K562 (cell line): ENCODE data around the gene MSANTD1. TPM values are rescaled to one million over a fixed set of nuclear protein-coding genes. Genes with fewer than 3 reads are reported as not detected.

Experiments
- ATAC-seq: fragments of 200-7000 bp; cut with Tn5 transposase; 3 replicates; pipeline ENCODE4 v1.9.1; 2020; ENCODE audit warnings: moderate library complexity
- BruUV-seq: library from RNA; stranded (reverse); fragments of 400-500 nt; replicated peaks from 2 replicates; lab custom pipeline; 2021; lab: Mats Ljungman, UMichigan
- CTCF ChIA-PET: fragments of 300-600 bp; formaldehyde crosslinking; extraction: SDS; loops from one replicate; lab custom pipeline; 2021; ENCODE audit warnings: low intra/inter-chr PET ratio; lab: Yijun Ruan, JAX
- POLR2A ChIA-PET: fragments of 300-600, 350-650 bp; sonication (Branson Sonifier 250); formaldehyde crosslinking; extraction: SDS; loops from one replicate; lab custom pipeline; 2021; ENCODE audit warnings: antibody characterized with exemption, inconsistent platforms; lab: Yijun Ruan, JAX
- DNase-seq, 4 experiments: peaks; one replicate each; pipeline versions ENCODE4 v3.0.0 to v3.0.0-alpha.2; 2011 to 2018; ENCODE audit warnings: low spot score in 3 of 4, mixed read lengths in 3 of 4; ENCODE audit errors: extremely low read depth in 1 of 4
- FAIRE-seq: peaks from 2 replicates; lab custom pipeline; 2011; peaks lifted over from hg19 to GRCh38; lab: Jason Lieb, UNC
- H2AFZ ChIP-seq: 2 replicates; pipeline ENCODE4 v1.6.0; 2011; ENCODE audit warnings: low read depth, low read length, control low read depth, inconsistent platforms
- H3K27ac ChIP-seq: fragments of 200-600 bp; 3 replicates; pipeline ENCODE4 v1.8.0; 2011; ENCODE audit warnings: low read depth, mild to moderate bottlenecking, control low read depth, inconsistent platforms, low read length, moderate library complexity, mixed read lengths; ENCODE audit errors: extremely low read depth
- H3K27me3 ChIP-seq, 2 experiments: fragments of 300-600 bp in 1 of 2; 2 replicates in 1 of 2; 3 replicates in 1 of 2; pipeline versions ENCODE4 v1.6.0 to v1.8.0; 2011; ENCODE audit warnings: inconsistent platforms in 2 of 2, low read length in 2 of 2, mild to moderate bottlenecking in 1 of 2, mixed read lengths in 1 of 2, moderate library complexity in 1 of 2; ENCODE audit not compliant: control insufficient read depth in 2 of 2, insufficient read depth in 2 of 2
- H3K36me3 ChIP-seq: fragments of 300-600 bp; 3 replicates; pipeline ENCODE4 v1.8.0; 2011; ENCODE audit warnings: mild to moderate bottlenecking, low read length, inconsistent platforms; ENCODE audit not compliant: control insufficient read depth, insufficient read depth
- H3K4me1 ChIP-seq, 2 experiments: fragments of 200-600 bp in 1 of 2; replicated peaks in 1 of 2; 2 replicates in 1 of 2; 3 replicates in 1 of 2; pipeline versions ENCODE4 v1.5.1 to v1.8.0; 2011; ENCODE audit warnings: inconsistent platforms in 2 of 2, low read length in 2 of 2, mild to moderate bottlenecking in 1 of 2, mixed read lengths in 1 of 2, moderate library complexity in 1 of 2; ENCODE audit not compliant: control insufficient read depth in 2 of 2, insufficient read depth in 2 of 2
- H3K4me2 ChIP-seq: 2 replicates; pipeline ENCODE4 v1.6.1; 2011; ENCODE audit warnings: low read length, control low read depth, inconsistent platforms, mixed read lengths; ENCODE audit not compliant: insufficient read depth
- H3K4me3 ChIP-seq: fragments of 200-600 bp; sonication (generic), shearing (Covaris generic); 2 replicates; pipeline ENCODE4 v1.5.1; 2016; ENCODE audit warnings: control low read depth, inconsistent platforms
- H3K79me2 ChIP-seq: fragments of 200-600 bp; 3 replicates; pipeline ENCODE4 v1.8.0; 2011; ENCODE audit warnings: low read length, inconsistent platforms; ENCODE audit not compliant: control insufficient read depth, insufficient read depth
- H3K9ac ChIP-seq, 2 experiments: 2 replicates each; pipeline versions ENCODE4 v1.6.0 to v1.6.1; 2011; ENCODE audit warnings: low read depth in 2 of 2, low read length in 2 of 2, control low read depth in 1 of 2, inconsistent platforms in 1 of 2, mild to moderate bottlenecking in 1 of 2, mixed read lengths in 1 of 2; ENCODE audit not compliant: insufficient read depth in 1 of 2
- H3K9me1 ChIP-seq: one replicate; pipeline ENCODE4 v1.6.0; 2011; ENCODE audit warnings: inconsistent platforms, mild to moderate bottlenecking, low read length, moderate library complexity; ENCODE audit not compliant: control insufficient read depth, insufficient read depth
- H3K9me3 ChIP-seq: replicated peaks from 2 replicates; pipeline ENCODE4 v1.5.1; 2011; ENCODE audit warnings: low read depth, low read length, inconsistent platforms; ENCODE audit not compliant: control insufficient read depth, insufficient read depth
- H4K20me1 ChIP-seq: replicated peaks from 2 replicates; pipeline ENCODE4 v1.6.1; 2011; ENCODE audit warnings: low read length, inconsistent platforms, mixed read lengths; ENCODE audit not compliant: control insufficient read depth, insufficient read depth
- CEBPB ChIP-seq: fragments of 450-650 bp; IDR thresholded peaks from 2 replicates; pipeline ENCODE4 v1.6.1; 2016; ENCODE audit warnings: missing genetic modification characterization, missing compliant biosample characterization
- HOXB6 ChIP-seq: fragments of 250-450 bp; sonication (Bioruptor Pico); IDR thresholded peaks from 2 replicates; pipeline ENCODE4 v1.5.1; 2022; ENCODE audit warnings: mild to moderate bottlenecking, borderline replicate concordance
- PHF8 ChIP-seq: fragments of 200-600 bp; sonication (generic); IDR thresholded peaks from 2 replicates; pipeline ENCODE4 v1.6.1; 2012; ENCODE audit warnings: mixed run types, mild to moderate bottlenecking, inconsistent platforms, low read length, moderate library complexity, borderline replicate concordance
- XRCC4 ChIP-seq: IDR thresholded peaks from one replicate; pipeline ENCODE4 v1.6.1; 2011; ENCODE audit not compliant: insufficient read depth, insufficient read length; ENCODE audit errors: extremely low read depth
- ZNF830 ChIP-seq: fragments of 250-450 bp; sonication (Bioruptor Pico); IDR thresholded peaks from 2 replicates; pipeline ENCODE4 v1.5.0; 2021; ENCODE audit warnings: mild to moderate bottlenecking
- WGBS: fragments of 100-300 bp; shearing (Covaris generic); methylation state at CpG from one replicate; pipeline ENCODE4 v1.1.6; 2016; ENCODE audit warnings: low coverage, mixed read lengths; ENCODE audit not compliant: insufficient coverage; ENCODE audit errors: missing lambda C conversion rate; 5-methylcytosine and 5-hydroxymethylcytosine counted together
- in situ Hi-C: fragments of 300-500 bp; cut with MboI; formaldehyde crosslinking; loops from 4 replicates; pipeline ENCODE4 v1.15.0; 2018; ENCODE audit warnings: inconsistent platforms, mixed read lengths
- intact Hi-C: fragments of 100-400 bp; cut with micrococcal nuclease; formaldehyde crosslinking; loops from 2 replicates; pipeline ENCODE4 v1.14.2; 2022
- polyA plus RNA-seq, 8 experiments: library from polyadenylated mRNA; depleted of rRNA in 4 of 8; stranded (reverse) in 5 of 8; unstranded in 3 of 8; fragments of >200 nt; fragmentation: Nextera tagmentation in 2 of 8; fragmentation: Illumina TruSeq in 1 of 8; extraction: Ambion mirVana in 2 of 8; extraction: Trizol in 1 of 8; gene quantifications; 2 replicates each; pipeline versions ENCODE4 v1.2.1 to v1.2.3, GENCODE V29; 2011 to 2014; ENCODE audit warnings: inconsistent platforms in 1 of 8, missing spikeins in 1 of 8
- total RNA-seq, 7 experiments: library from RNA; depleted of rRNA in 6 of 7; stranded (reverse); fragments of >200 nt in 6 of 7; fragmentation: Illumina TruSeq in 2 of 7; extraction: Trizol in 2 of 7; gene quantifications; 2 replicates each; pipeline versions ENCODE4 v1.2.1 to v1.2.3, GENCODE V29; 2011 to 2021; ENCODE audit warnings: low replicate concordance in 1 of 7
- TF ChIP-seq, protein P1 (sequence below): fragments of 250-450 bp; sonication (Bioruptor Pico); IDR thresholded peaks from 2 replicates; pipeline ENCODE4 v1.5.0; 2022; ENCODE audit warnings: mild to moderate bottlenecking
- TF ChIP-seq, protein P2 (sequence below): IDR thresholded peaks from 2 replicates; pipeline ENCODE4 v1.6.1; 2012; ENCODE audit warnings: low read depth, low read length, improper control_type of control experiment, borderline replicate concordance
- TF ChIP-seq, protein P3 (sequence below): IDR thresholded peaks from 3 replicates; pipeline ENCODE4 v1.6.1; 2011; ENCODE audit warnings: borderline replicate concordance, mild to moderate bottlenecking; ENCODE audit not compliant: insufficient read length, insufficient read depth
- TF ChIP-seq, protein P4 (sequence below): sonication (generic); formaldehyde crosslinking; IDR thresholded peaks from 2 replicates; pipeline ENCODE4 v1.8.0; 2023; ENCODE audit warnings: missing genetic modification reagents, mild to moderate bottlenecking, borderline replicate concordance

The MSANTD1 gene
- total and polyA plus RNA-seq, 9 of the 15 experiments (the other 6 are each of a cell fraction or from before 2014, with no cell fraction given), result 0.04 to 0.09 (median 0.07) TPM; not detected in 6

DNA sequence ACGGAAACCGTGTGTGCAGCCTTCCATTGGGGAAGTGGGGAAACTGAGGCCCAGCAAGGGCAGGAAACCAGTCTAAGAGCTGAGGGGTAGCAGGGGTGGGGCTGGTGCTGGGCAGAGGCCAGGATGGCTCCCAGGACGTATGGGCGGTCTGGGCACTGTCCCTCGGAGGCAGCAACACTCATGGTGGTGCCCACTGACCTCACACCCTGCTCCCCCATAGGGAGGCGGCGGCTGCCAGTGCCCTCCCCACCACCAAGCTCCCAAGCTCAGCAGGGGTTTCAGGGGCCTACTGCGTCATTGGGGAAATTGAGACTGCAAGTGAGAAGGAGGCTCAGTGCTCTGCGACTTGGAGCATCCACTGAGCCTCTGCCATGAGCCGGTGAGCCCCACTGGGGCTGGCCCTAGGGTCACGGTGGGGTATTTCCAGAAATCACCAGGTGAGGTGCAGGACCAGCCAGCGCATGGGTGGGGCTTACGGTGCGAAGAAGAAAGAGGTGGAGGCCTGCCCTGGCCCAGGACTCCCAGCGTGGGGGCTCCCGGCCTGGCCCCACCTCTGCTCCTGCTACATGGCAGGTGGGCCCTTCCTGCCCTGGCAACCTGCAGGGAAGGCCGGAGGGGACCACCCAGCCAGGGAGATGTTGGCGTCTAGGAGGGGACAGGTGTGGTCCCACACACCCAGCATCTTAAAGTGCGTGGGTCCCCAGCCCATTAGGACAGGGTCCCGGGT, 915 bp downstream of the MSANTD1 start:
- CTCF ChIA-PET, result no interaction called here
- no TSS peak for BruUV-seq
- Histone ChIP-seq H4K20me1 (peaks cover 8% of the 10 kb centered on the region), H3K4me3 (no peak overlapping the region), H3K27ac (no peak overlapping the region), H3K9me1 (no peaks in the 10 kb centered on the region), H3K4me2 (no peak overlapping the region), H3K36me3 (no peaks in the 10 kb centered on the region), H3K79me2 (no peaks in the 10 kb centered on the region), H3K9ac (no peak overlapping the region), H2AFZ (no peak overlapping the region), H3K9me3 (no peaks in the 10 kb centered on the region), H3K27me3 (peaks cover 3 to 23% of the 10 kb centered on the region in 2 experiments; a peak in 4 of 5 replicates), H3K4me1 (peaks cover 0 to 66% of the 10 kb centered on the region in 2 experiments; a peak in 2 of 5 replicates)
- intact Hi-C loops (no loop called here), in situ Hi-C loops (no loop called here)
- no peak for ATAC-seq
- POLR2A ChIA-PET, result interaction anchor here (0.8 to 1.3 kb wide), 2 partner anchors 10 to 14 kb away, joined by 3 to 4 read pairs; no protein-coding TSS in a partner anchor
- 47% methylated on average over 17 of the region's 20 CpGs for WGBS
- no peak for FAIRE-seq
- no peak for DNase-seq
- TF ChIP-seq CEBPB (tag) (no peak), HOXB6 (CRISPR knock-in tag) (no peak), XRCC4 (no peak), PHF8 (no peak), ZNF830 (no peak)
- TF ChIP-seq, protein P1, sequence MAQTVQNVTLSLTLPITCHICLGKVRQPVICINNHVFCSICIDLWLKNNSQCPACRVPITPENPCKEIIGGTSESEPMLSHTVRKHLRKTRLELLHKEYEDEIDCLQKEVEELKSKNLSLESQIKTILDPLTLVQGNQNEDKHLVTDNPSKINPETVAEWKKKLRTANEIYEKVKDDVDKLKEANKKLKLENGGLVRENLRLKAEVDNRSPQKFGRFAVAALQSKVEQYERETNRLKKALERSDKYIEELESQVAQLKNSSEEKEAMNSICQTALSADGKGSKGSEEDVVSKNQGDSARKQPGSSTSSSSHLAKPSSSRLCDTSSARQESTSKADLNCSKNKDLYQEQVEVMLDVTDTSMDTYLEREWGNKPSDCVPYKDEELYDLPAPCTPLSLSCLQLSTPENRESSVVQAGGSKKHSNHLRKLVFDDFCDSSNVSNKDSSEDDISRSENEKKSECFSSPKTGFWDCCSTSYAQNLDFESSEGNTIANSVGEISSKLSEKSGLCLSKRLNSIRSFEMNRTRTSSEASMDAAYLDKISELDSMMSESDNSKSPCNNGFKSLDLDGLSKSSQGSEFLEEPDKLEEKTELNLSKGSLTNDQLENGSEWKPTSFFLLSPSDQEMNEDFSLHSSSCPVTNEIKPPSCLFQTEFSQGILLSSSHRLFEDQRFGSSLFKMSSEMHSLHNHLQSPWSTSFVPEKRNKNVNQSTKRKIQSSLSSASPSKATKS (CRISPR knock-in tag), result no peak
- TF ChIP-seq, protein P2, sequence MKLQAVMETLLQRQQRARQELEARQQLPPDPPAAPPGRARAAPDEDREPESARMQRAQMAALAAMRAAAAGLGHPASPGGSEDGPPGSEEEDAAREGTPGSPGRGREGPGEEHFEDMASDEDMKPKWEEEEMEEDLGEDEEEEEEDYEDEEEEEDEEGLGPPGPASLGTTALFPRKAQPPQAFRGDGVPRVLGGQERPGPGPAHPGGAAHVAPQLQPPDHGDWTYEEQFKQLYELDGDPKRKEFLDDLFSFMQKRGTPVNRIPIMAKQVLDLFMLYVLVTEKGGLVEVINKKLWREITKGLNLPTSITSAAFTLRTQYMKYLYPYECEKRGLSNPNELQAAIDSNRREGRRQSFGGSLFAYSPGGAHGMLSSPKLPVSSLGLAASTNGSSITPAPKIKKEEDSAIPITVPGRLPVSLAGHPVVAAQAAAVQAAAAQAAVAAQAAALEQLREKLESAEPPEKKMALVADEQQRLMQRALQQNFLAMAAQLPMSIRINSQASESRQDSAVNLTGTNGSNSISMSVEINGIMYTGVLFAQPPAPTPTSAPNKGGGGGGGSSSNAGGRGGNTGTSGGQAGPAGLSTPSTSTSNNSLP, result no peak
- TF ChIP-seq, protein P3, sequence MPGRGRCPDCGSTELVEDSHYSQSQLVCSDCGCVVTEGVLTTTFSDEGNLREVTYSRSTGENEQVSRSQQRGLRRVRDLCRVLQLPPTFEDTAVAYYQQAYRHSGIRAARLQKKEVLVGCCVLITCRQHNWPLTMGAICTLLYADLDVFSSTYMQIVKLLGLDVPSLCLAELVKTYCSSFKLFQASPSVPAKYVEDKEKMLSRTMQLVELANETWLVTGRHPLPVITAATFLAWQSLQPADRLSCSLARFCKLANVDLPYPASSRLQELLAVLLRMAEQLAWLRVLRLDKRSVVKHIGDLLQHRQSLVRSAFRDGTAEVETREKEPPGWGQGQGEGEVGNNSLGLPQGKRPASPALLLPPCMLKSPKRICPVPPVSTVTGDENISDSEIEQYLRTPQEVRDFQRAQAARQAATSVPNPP, result no peak
- TF ChIP-seq, protein P4, sequence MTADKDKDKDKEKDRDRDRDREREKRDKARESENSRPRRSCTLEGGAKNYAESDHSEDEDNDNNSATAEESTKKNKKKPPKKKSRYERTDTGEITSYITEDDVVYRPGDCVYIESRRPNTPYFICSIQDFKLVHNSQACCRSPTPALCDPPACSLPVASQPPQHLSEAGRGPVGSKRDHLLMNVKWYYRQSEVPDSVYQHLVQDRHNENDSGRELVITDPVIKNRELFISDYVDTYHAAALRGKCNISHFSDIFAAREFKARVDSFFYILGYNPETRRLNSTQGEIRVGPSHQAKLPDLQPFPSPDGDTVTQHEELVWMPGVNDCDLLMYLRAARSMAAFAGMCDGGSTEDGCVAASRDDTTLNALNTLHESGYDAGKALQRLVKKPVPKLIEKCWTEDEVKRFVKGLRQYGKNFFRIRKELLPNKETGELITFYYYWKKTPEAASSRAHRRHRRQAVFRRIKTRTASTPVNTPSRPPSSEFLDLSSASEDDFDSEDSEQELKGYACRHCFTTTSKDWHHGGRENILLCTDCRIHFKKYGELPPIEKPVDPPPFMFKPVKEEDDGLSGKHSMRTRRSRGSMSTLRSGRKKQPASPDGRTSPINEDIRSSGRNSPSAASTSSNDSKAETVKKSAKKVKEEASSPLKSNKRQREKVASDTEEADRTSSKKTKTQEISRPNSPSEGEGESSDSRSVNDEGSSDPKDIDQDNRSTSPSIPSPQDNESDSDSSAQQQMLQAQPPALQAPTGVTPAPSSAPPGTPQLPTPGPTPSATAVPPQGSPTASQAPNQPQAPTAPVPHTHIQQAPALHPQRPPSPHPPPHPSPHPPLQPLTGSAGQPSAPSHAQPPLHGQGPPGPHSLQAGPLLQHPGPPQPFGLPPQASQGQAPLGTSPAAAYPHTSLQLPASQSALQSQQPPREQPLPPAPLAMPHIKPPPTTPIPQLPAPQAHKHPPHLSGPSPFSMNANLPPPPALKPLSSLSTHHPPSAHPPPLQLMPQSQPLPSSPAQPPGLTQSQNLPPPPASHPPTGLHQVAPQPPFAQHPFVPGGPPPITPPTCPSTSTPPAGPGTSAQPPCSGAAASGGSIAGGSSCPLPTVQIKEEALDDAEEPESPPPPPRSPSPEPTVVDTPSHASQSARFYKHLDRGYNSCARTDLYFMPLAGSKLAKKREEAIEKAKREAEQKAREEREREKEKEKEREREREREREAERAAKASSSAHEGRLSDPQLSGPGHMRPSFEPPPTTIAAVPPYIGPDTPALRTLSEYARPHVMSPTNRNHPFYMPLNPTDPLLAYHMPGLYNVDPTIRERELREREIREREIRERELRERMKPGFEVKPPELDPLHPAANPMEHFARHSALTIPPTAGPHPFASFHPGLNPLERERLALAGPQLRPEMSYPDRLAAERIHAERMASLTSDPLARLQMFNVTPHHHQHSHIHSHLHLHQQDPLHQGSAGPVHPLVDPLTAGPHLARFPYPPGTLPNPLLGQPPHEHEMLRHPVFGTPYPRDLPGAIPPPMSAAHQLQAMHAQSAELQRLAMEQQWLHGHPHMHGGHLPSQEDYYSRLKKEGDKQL, result no peak
